ENCODE results near the gene CEP41.
"Not testable (repeated sequence)": the region's sequence is repeated elsewhere in the genome, so short reads cannot be mapped to it uniquely, and the experiment has no call there.

CEP41 gene

GRCh38 chr7:130461272-130461671, 20.5 kb upstream of the CEP41 start:
- no peak for DNase-seq (ENCODE audit: low spot score)

- no peak for DNase-seq (ENCODE audit: low spot score)
Measured at GRCh38 chr7:130458257-130458656, 17.4 kb upstream of the CEP41 start.

GRCh38 chr7:130454959-130455358, 14.1 kb upstream of the CEP41 start:
- DNase-seq (ENCODE audit: low spot score): no peak

- no peak for DNase-seq (ENCODE audit: low spot score)
Measured at GRCh38 chr7:130452951-130453350, 12.1 kb upstream of the CEP41 start.

- not testable (repeated sequence) for DNase-seq (ENCODE audit: low spot score)
Measured at GRCh38 chr7:130451344-130451743, 10.5 kb upstream of the CEP41 start.

- DNase-seq (ENCODE audit: low spot score): no peak
Measured at GRCh38 chr7:130446259-130446658, 5.4 kb upstream of the CEP41 start.

GRCh38 chr7:130444751-130445407, 4.1 kb upstream of the CEP41 start:
- DNase-seq (ENCODE audit: low spot score): no peak

- no peak for DNase-seq (ENCODE audit: low spot score)
Measured at GRCh38 chr7:130444234-130444633, 3.4 kb upstream of the CEP41 start.

- DNase-seq (ENCODE audit: low spot score): no peak
Measured at GRCh38 chr7:130442601-130443000, 1.8 kb upstream of the CEP41 start.

GRCh38 chr7:130441408-130441869, 623 bp upstream of the CEP41 start:
- DNase-seq (ENCODE audit: low spot score): peak; percentile 39

- DNase-seq (ENCODE audit: low spot score): no peak
Measured at GRCh38 chr7:130436253-130436652, 4.6 kb downstream of the CEP41 start.

GRCh38 chr7:130435311-130435854, 5.4 kb downstream of the CEP41 start:
- DNase-seq (ENCODE audit: low spot score): no peak

- DNase-seq (ENCODE audit: low spot score): no peak
Measured at GRCh38 chr7:130433301-130433700, 7.5 kb downstream of the CEP41 start.

GRCh38 chr7:130432886-130433285, 7.9 kb downstream of the CEP41 start:
- DNase-seq (ENCODE audit: low spot score): no peak

GRCh38 chr7:130430841-130431666, 9.8 kb downstream of the CEP41 start:
- DNase-seq (ENCODE audit: low spot score): no peak

- no peak for DNase-seq (ENCODE audit: low spot score)
Measured at GRCh38 chr7:130430115-130430514, 10.7 kb downstream of the CEP41 start.

GRCh38 chr7:130429019-130429418, 11.8 kb downstream of the CEP41 start:
- no peak for DNase-seq (ENCODE audit: low spot score)

- DNase-seq (ENCODE audit: low spot score): no peak
Measured at GRCh38 chr7:130426564-130426963, 14.3 kb downstream of the CEP41 start.

GRCh38 chr7:130425796-130426195, 15.0 kb downstream of the CEP41 start:
- DNase-seq (ENCODE audit: low spot score): no peak

GRCh38 chr7:130423501-130424037, 17.2 kb downstream of the CEP41 start:
- DNase-seq (ENCODE audit: low spot score): no peak

GRCh38 chr7:130421684-130422083, 19.1 kb downstream of the CEP41 start:
- DNase-seq (ENCODE audit: low spot score): peak; percentile 52

GRCh38 chr7:130420943-130421578, 19.8 kb downstream of the CEP41 start:
- no peak for DNase-seq (ENCODE audit: low spot score)

Data from putamen (tissue), 1 donor.